ENCODE data around the gene SPATA13.

DNA sequence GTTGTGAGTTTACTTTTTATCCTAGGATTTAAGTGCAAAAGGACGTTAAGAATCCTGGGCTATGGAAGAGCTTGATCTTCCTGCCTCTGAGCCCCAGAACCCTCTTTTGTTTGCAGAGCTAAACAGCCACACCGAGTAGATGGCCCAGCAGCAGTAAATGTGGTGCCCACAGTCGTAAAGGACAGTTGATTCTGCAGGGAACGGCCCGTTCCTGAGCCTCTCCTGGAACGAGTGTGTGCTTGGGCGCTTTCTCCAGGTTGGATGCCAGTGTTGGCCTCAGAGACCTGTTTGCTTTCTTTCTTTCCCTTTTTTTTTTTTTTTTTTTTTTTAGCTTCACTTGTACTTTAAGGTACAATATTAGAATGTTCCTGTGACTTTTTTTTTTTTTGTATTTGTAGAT lies 41.7 kb downstream of the SPATA13 start:
- TF ChIP-seq POLR2AphosphoS5 (IDR thresholded peaks at IDR 0.05; ENCODE audit: insufficient read depth, low read depth, low read length), result no peak
- no peak for TF ChIP-seq POLR2A (IDR thresholded peaks at IDR 0.05; ENCODE audit: low read depth, low read length)
- TF ChIP-seq, protein P1, sequence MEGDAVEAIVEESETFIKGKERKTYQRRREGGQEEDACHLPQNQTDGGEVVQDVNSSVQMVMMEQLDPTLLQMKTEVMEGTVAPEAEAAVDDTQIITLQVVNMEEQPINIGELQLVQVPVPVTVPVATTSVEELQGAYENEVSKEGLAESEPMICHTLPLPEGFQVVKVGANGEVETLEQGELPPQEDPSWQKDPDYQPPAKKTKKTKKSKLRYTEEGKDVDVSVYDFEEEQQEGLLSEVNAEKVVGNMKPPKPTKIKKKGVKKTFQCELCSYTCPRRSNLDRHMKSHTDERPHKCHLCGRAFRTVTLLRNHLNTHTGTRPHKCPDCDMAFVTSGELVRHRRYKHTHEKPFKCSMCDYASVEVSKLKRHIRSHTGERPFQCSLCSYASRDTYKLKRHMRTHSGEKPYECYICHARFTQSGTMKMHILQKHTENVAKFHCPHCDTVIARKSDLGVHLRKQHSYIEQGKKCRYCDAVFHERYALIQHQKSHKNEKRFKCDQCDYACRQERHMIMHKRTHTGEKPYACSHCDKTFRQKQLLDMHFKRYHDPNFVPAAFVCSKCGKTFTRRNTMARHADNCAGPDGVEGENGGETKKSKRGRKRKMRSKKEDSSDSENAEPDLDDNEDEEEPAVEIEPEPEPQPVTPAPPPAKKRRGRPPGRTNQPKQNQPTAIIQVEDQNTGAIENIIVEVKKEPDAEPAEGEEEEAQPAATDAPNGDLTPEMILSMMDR (IDR thresholded peaks at IDR 0.05; ENCODE audit: extremely low read depth in 1 of 2, insufficient read depth in 1 of 2, low read depth in 1 of 2, low read length in 2 of 2), result no peak

Data from endothelial cell of umbilical vein (primary cell).